OCI-LY1 (cell line): ENCODE measurements around the gene ANKRD37.

Source experiments
- H2AFZ ChIP-seq: fragments of 200-600 bp; sonication (generic), shearing (Covaris generic); 2 replicates; pipeline ENCODE4 v1.6.0; 2014; ENCODE audit warnings: antibody characterized with exemption, mild to moderate bottlenecking, low read length
- H3F3A ChIP-seq: fragments of 200-600 bp; sonication (generic), shearing (Covaris generic); 2 replicates; pipeline ENCODE4 v1.6.0; 2014; ENCODE audit warnings: mild to moderate bottlenecking, antibody characterized with exemption, low read length, moderate library complexity; ENCODE audit not compliant: insufficient read depth
- H3K27ac ChIP-seq: fragments of 200-600 bp; sonication (generic); 2 replicates; pipeline ENCODE4 v1.5.1; 2014; ENCODE audit warnings: low read length, mixed run types, mild to moderate bottlenecking, low read depth; ENCODE audit not compliant: poor library complexity, severe bottlenecking
- H3K27me3 ChIP-seq: fragments of 200-600 bp; sonication (generic); 2 replicates; pipeline ENCODE4 v1.6.0; 2014; ENCODE audit warnings: antibody characterized with exemption, mild to moderate bottlenecking, low read length, moderate library complexity; ENCODE audit not compliant: insufficient read depth
- H3K36me3 ChIP-seq: fragments of 200-600 bp; sonication (generic); 2 replicates; pipeline ENCODE4 v1.6.1; 2014; ENCODE audit warnings: mild to moderate bottlenecking, antibody characterized with exemption, low read length, moderate library complexity, mixed read lengths; ENCODE audit not compliant: insufficient read depth
- H3K4me1 ChIP-seq: fragments of 200-600 bp; sonication (generic); 2 replicates; pipeline ENCODE4 v1.5.1; 2014; ENCODE audit warnings: mild to moderate bottlenecking, low read length, moderate library complexity; ENCODE audit not compliant: insufficient read depth, severe bottlenecking
- H3K4me2 ChIP-seq: fragments of 200-600 bp; sonication (generic), shearing (Covaris generic); 2 replicates; pipeline ENCODE4 v1.6.1; 2014; ENCODE audit warnings: low read length
- H3K4me3 ChIP-seq: fragments of 200-600 bp; sonication (generic); 2 replicates; pipeline ENCODE4 v1.5.1; 2014; ENCODE audit warnings: low read length, low read depth, mild to moderate bottlenecking, mixed read lengths; ENCODE audit not compliant: poor library complexity, severe bottlenecking
- H3K79me2 ChIP-seq: fragments of 200-600 bp; shearing (Covaris generic); 2 replicates; pipeline ENCODE4 v1.6.1; 2016; ENCODE audit warnings: mixed run types, low read length, mixed read lengths; ENCODE audit not compliant: insufficient read depth
- H3K9ac ChIP-seq: fragments of 200-600 bp; sonication (generic), shearing (Covaris generic); 2 replicates; pipeline ENCODE4 v1.6.1; 2014; ENCODE audit warnings: mild to moderate bottlenecking, low read length, mixed read lengths
- H3K9me2 ChIP-seq: fragments of 200-600 bp; sonication (generic), shearing (Covaris generic); 2 replicates; pipeline ENCODE4 v1.6.1; 2014; ENCODE audit warnings: low read depth, mild to moderate bottlenecking, low read length, mixed read lengths
- H3K9me3 ChIP-seq: fragments of 200-600 bp; shearing (Covaris generic); 2 replicates; pipeline ENCODE4 v1.6.1; 2014; ENCODE audit warnings: low read length, mixed read lengths
- H4K20me1 ChIP-seq: fragments of 200-600 bp; sonication (generic), shearing (Covaris generic); 2 replicates; pipeline ENCODE4 v1.6.0; 2016; ENCODE audit warnings: mild to moderate bottlenecking, low read length; ENCODE audit not compliant: insufficient read depth
- EZH2 ChIP-seq: fragments of 200-600 bp; sonication (generic), shearing (Covaris generic); IDR thresholded peaks from 2 replicates; pipeline ENCODE4 v1.8.0; 2017; ENCODE audit warnings: borderline replicate concordance, mixed run types, mild to moderate bottlenecking, antibody characterized with exemption, low read length, moderate library complexity, mixed read lengths
- TF ChIP-seq, protein P1 (sequence below): fragments of 200-600 bp; sonication (generic), shearing (Covaris generic); IDR thresholded peaks from 2 replicates; pipeline ENCODE4 v1.5.1; 2017; ENCODE audit warnings: mild to moderate bottlenecking, antibody characterized with exemption, low read length, moderate library complexity, mixed read lengths

Gene ANKRD37

DNA sequence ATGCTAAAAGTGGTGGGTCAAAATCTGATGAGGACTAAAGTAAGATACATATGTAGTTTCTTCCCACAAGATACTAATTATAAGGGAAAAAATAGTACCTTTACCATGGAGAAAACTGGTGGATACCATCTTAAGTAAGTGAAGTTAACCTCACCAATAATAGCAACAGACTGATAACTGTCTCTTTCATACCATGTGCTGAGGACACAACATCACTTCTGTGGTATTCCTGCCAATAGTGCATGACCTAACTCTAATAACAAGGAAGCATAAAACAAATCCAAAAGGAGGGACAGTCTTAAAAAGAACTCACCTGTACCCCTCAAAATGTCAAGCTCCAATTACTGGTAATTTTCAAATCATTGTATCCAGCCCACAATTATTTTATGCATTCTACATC is 20.3 kb downstream of the ANKRD37 start:
- Histone ChIP-seq H3K79me2 (no peaks in the 10 kb centered on the region), H3F3A (no peaks in the 10 kb centered on the region), H3K9me2 (no peaks in the 10 kb centered on the region), H4K20me1 (no peaks in the 10 kb centered on the region), H2AFZ (no peak overlapping the region), H3K27me3 (no peaks in the 10 kb centered on the region), H3K36me3 (peaks cover 72% of the 10 kb centered on the region), H3K9ac (no peak overlapping the region), H3K9me3 (no peaks in the 10 kb centered on the region), H3K4me3 (no peak overlapping the region), H3K27ac (no peak overlapping the region), H3K4me1 (peaks cover 11% of the 10 kb centered on the region), H3K4me2 (no peak overlapping the region)
- TF ChIP-seq, protein P1, sequence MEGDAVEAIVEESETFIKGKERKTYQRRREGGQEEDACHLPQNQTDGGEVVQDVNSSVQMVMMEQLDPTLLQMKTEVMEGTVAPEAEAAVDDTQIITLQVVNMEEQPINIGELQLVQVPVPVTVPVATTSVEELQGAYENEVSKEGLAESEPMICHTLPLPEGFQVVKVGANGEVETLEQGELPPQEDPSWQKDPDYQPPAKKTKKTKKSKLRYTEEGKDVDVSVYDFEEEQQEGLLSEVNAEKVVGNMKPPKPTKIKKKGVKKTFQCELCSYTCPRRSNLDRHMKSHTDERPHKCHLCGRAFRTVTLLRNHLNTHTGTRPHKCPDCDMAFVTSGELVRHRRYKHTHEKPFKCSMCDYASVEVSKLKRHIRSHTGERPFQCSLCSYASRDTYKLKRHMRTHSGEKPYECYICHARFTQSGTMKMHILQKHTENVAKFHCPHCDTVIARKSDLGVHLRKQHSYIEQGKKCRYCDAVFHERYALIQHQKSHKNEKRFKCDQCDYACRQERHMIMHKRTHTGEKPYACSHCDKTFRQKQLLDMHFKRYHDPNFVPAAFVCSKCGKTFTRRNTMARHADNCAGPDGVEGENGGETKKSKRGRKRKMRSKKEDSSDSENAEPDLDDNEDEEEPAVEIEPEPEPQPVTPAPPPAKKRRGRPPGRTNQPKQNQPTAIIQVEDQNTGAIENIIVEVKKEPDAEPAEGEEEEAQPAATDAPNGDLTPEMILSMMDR: no peak
- TF ChIP-seq EZH2: no peak

DNA sequence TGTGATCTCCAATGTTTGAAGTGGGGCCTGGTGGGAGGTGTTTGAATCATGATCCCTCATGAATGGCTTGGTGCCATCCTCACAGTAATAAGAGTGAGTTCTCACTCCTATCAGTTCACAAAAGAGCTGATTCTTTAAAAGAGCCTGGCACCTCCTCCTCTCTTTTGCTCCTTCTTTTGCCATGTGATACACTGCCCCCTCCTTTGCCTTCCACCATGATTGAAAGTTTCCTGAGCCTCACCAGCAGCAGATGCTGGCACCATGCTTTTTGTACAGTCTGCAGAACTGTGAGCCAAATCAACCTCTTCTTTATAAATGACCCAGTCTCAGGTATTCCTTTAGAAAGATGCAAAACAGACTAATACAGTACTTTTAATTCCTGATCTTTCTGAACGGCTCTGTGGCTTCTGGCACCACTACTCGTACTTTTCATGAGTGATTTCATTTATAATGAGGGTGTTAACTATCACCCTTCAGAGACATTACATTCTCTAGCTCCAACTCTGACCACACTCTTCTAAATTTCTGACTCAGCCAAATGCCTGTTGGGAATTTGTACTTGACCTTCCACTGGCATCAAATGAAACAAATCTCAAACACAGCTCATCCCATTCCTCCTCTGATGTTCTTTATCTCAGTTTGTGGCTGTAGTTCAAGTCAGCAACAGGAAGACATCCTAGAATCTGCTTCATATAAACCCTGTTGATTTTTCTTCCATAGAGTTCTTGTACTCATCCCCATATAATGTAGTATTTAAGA is 24.9 kb downstream of the ANKRD37 start:
- H3K9ac ChIP-seq: no peak overlapping the region
- H3K4me2 ChIP-seq: no peak overlapping the region
- H3K79me2 ChIP-seq: 0 out of 2 replicates have a peak, but pooled peaks cover 7% of the 10 kb centered on the region
- no peak for TF ChIP-seq EZH2
- TF ChIP-seq, protein P1: no peak
- H3K4me3 ChIP-seq: no peak overlapping the region
- H3K9me3 ChIP-seq: no peaks in the 10 kb centered on the region
- no peak overlapping the region for H2AFZ ChIP-seq
- H3K36me3 ChIP-seq: peaks cover 47% of the 10 kb centered on the region
- H3F3A ChIP-seq: no peaks in the 10 kb centered on the region
- H4K20me1 ChIP-seq: no peaks in the 10 kb centered on the region
- no peaks in the 10 kb centered on the region for H3K9me2 ChIP-seq
- peaks cover 19% of the 10 kb centered on the region for H3K4me1 ChIP-seq
- H3K27me3 ChIP-seq: no peaks in the 10 kb centered on the region
- H3K27ac ChIP-seq: no peak overlapping the region

DNA sequence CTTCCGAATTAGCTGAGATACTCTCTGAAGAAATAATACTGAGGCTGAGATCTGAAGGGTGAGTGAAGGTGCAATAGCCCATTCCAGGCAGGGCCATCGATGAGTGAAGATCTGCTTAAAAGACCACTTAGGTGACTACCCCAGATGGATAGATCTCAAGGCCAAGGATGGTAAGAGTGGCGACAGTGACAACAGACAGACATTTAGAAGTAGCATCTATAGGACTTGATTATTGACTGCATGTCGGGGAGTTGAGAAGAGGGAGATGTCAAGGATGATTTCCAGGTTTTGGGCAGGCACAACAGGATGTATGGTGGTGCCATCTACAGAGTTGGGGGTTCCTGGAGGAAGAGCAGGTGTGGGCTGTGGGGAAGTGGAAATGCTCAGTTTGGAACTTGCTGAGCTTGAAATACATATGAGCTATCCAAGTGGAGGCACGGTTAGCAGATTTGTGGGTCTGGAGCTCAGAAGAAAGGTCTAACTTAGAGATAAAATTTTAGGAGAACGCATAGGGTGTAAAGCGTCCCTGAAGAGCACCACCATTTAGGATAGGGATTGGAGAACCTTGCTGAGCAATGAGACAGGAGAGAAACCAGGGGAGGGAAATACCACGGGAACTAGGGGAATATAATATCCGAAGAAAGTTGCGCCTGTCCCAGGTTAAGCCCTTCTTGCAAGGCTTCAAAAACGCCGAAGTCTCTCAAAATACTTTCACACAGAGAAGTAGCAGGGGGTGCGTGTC is 28.4 kb downstream of the ANKRD37 start:
- 0 out of 2 replicates have a peak overlapping the region, but pooled peaks have one; percentile 17 for H2AFZ ChIP-seq
- H3K79me2 ChIP-seq: 0 out of 2 replicates have a peak, but pooled peaks cover 7% of the 10 kb centered on the region

More for the DNA sequence above, 28.4 kb downstream of the ANKRD37 start:
- peak overlapping the region; percentile 8 for H3K27ac ChIP-seq
- peaks cover 19% of the 10 kb centered on the region for H3K4me1 ChIP-seq
- H3K36me3 ChIP-seq: peaks cover 21% of the 10 kb centered on the region
- H3K9ac ChIP-seq: peak overlapping the region; percentile 74
- H3F3A ChIP-seq: no peaks in the 10 kb centered on the region
- H3K9me2 ChIP-seq: no peaks in the 10 kb centered on the region
- H3K4me2 ChIP-seq: peak overlapping the region; percentile 83
- H3K4me3 ChIP-seq: peak overlapping the region; percentile 74
- no peaks in the 10 kb centered on the region for H3K27me3 ChIP-seq
- TF ChIP-seq EZH2: no peak
- TF ChIP-seq, protein P1: no peak
- no peaks in the 10 kb centered on the region for H3K9me3 ChIP-seq
- no peaks in the 10 kb centered on the region for H4K20me1 ChIP-seq
